BLaER1 treated with 17β-estradiol and CSF1 and Interleukin-3, amounts not matched to agents 10 nM and 100 nM (cell line): ENCODE measurements around the gene GRID2.

ENCODE experiments used
- H3K27ac ChIP-seq, 11 experiments: shearing (Covaris generic); formaldehyde crosslinking; 2 replicates each; pipeline ENCODE4 v1.8.1; 2022
- H3K27me3 ChIP-seq, 11 experiments: shearing (Covaris generic); formaldehyde crosslinking; 2 replicates each; pipeline ENCODE4 v1.8.1; 2022
- H3K36me3 ChIP-seq, 11 experiments: shearing (Covaris generic); formaldehyde crosslinking; 2 replicates each; pipeline ENCODE4 v1.8.1; 2022
- H3K4me1 ChIP-seq, 10 experiments: shearing (Covaris generic); formaldehyde crosslinking; 2 replicates each; pipeline ENCODE4 v1.8.1; 2022
- H3K4me2 ChIP-seq, 11 experiments: shearing (Covaris generic); formaldehyde crosslinking; 2 replicates each; pipeline ENCODE4 v1.8.1; 2022
- H3K4me3 ChIP-seq, 10 experiments: shearing (Covaris generic); formaldehyde crosslinking; 2 replicates each; pipeline ENCODE4 v1.8.1; 2022
- H3K9ac ChIP-seq, 11 experiments: shearing (Covaris generic); formaldehyde crosslinking; 2 replicates each; pipeline ENCODE4 v1.8.1; 2022
- H3K9me3 ChIP-seq, 11 experiments: shearing (Covaris generic); formaldehyde crosslinking; replicated peaks in 1 of 11; 2 replicates each; pipeline ENCODE4 v1.8.1; 2022
- H4K20me1 ChIP-seq, 11 experiments: shearing (Covaris generic); formaldehyde crosslinking; 2 replicates each; pipeline ENCODE4 v1.8.1; 2022
- Cebpa-rat ChIP-seq, 11 experiments: shearing (Covaris generic); IDR thresholded peaks; 2 replicates each; pipeline ENCODE4 v1.8.1; 2022

GRID2 gene

DNA sequence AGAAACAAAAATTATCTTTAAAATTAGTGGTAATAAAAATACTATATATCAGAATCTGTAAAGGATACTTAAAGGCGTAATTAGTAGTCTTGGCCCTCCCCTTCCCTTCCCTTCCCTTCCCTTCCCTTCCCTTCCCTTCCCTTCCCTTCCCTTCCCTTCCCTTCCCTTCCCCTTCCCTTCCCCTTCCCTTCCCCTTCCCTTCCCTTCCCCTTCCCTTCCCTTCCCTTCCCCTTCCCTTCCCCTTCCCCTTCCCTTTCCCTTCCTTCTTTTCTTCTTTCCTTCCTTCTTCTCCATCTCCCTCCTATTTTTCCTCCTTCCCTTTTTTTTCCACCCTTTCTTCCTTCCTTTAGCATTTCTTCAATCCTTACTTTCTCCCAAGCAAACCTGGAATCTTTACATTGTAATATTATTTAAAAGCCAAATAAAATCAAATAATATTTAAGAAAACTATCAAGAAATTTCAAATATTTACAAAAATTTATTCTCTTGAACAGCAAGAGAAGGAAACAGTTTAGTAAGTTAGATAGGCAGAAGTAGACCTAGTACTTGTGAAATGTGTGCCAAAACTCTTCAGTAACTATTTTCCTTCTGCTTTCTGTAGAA, 1145.0 kb downstream of the GRID2 start:
- no peak for TF ChIP-seq Cebpa-rat (IDR thresholded peaks at IDR 0.05)
- H3K9ac ChIP-seq = no peak overlapping the region
- no peaks in the 10 kb centered on the region for H3K9me3 ChIP-seq
- no peaks in the 10 kb centered on the region for H4K20me1 ChIP-seq
- no peaks in the 10 kb centered on the region for H3K4me1 ChIP-seq
- no peaks in the 10 kb centered on the region for H3K36me3 ChIP-seq
- H3K4me3 ChIP-seq = no peak overlapping the region
- no peak overlapping the region for H3K4me2 ChIP-seq
- H3K27me3 ChIP-seq = no peaks in the 10 kb centered on the region
- no peak overlapping the region for H3K27ac ChIP-seq

DNA sequence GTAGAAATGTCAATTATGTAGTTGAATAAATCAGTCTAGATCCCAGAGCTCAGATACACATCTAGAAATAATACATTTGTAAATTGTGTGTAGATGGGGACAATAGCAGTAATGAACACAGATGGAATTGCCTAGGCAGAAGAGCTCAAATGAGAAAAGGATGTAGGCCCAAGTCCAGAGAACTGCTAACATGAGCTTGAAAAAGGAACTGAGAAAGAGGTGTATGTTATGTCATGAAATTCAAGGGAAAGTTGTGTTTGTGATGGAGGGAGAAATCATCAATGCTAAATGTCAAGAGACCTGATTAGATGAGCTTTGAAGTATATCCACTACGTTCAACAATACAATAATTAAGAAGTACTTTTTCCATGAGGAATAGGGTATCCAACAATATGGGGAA, 1148.2 kb downstream of the GRID2 start:
- Histone ChIP-seq H4K20me1 (no peaks in the 10 kb centered on the region), H3K9me3 (no peaks in the 10 kb centered on the region), H3K4me1 (no peaks in the 10 kb centered on the region), H3K36me3 (no peaks in the 10 kb centered on the region), H3K27ac (no peak overlapping the region), H3K27me3 (no peaks in the 10 kb centered on the region), H3K4me2 (no peak overlapping the region), H3K4me3 (no peak overlapping the region), H3K9ac (no peak overlapping the region)
- no peak for TF ChIP-seq Cebpa-rat (IDR thresholded peaks at IDR 0.05)

DNA sequence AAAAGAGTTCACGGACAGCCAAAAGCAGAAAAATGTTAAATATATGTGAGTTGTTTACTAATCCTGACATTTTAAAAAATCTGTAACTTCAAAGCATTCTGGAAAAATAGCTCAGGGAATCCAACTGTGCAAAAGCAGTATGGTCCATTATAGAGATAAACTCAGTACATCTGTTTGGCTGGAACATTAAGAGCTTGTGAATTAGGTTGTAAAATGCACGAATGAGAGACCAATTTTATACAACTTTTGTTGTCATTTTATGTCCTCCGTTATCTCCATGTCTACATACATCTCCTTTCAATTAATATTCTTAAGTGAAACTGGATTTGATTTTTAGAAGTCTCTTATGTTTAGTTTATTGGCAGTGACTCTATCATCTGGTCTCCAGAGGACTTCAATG, 1157.8 kb downstream of the GRID2 start:
- no peak overlapping the region for H3K27ac ChIP-seq
- no peaks in the 10 kb centered on the region for H3K4me1 ChIP-seq

DNA sequence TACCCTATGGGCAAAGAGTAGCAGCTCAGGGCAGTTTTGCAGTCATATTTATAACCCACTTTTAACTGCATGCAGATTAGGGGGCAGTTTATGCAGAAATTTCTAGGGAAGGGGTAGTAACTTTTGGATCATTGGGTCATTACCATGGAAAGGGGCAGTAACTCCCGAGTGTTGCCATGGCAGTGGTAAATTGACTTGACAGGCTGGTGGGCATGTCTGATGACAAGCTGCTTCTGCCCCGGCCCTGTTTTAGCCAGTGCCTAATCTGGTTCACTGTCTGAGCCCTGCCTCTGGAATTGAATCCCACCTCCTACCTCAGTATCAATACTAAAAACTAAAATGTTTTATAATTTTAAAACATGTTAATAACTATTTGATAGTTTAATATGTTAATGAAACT, 1162.7 kb downstream of the GRID2 start:
- Histone ChIP-seq H3K4me1 (no peaks in the 10 kb centered on the region), H3K36me3 (no peaks in the 10 kb centered on the region), H3K4me2 (no peak overlapping the region), H3K9ac (no peak overlapping the region), H3K9me3 (no peaks in the 10 kb centered on the region), H3K27me3 (no peaks in the 10 kb centered on the region), H4K20me1 (no peaks in the 10 kb centered on the region), H3K4me3 (no peak overlapping the region), H3K27ac (no peak overlapping the region)
- TF ChIP-seq Cebpa-rat (IDR thresholded peaks at IDR 0.05) = no peak

More for the DNA sequence above, 1157.8 kb downstream of the GRID2 start:
- Histone ChIP-seq H3K9ac (no peak overlapping the region), H3K9me3 (no peaks in the 10 kb centered on the region), H3K4me2 (no peak overlapping the region), H3K27me3 (no peaks in the 10 kb centered on the region), H3K36me3 (no peaks in the 10 kb centered on the region), H3K4me3 (no peak overlapping the region), H4K20me1 (no peaks in the 10 kb centered on the region)
- TF ChIP-seq Cebpa-rat (IDR thresholded peaks at IDR 0.05) = no peak

DNA sequence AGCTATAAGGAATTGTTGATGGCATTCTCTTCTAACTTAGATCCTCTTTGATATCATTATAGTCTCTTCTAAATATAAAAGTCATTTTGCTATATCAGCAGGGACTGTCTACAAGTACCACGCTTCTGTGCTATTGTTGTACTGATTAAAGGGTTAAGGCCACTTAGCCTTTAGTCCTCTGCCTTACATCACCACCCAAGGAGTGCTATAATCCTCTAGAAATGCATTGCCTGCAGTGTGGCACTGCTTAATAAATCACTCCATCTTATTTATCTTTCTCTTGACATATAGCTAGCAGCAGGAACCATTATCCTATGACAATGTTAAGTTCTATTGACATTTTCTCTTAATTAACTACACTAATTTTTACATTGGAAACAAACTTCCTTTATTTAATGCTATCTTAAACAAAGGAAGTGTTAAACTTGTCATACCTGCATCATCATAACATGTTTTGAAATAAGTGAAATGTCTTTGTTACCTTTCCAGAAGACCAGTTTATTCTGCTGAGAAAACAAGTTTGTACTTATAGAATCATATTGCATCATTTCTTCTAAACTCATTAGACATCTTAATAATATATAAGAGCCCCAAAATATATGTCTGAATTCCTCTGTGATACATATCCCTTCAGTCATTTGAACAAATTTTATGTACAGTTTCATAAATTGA, 1163.9 kb downstream of the GRID2 start:
- Histone ChIP-seq H3K9me3 (no peaks in the 10 kb centered on the region), H3K4me2 (no peak overlapping the region), H3K9ac (no peak overlapping the region), H3K4me1 (no peaks in the 10 kb centered on the region), H4K20me1 (no peaks in the 10 kb centered on the region), H3K36me3 (no peaks in the 10 kb centered on the region), H3K27me3 (no peaks in the 10 kb centered on the region), H3K27ac (no peak overlapping the region), H3K4me3 (no peak overlapping the region)
- TF ChIP-seq Cebpa-rat (IDR thresholded peaks at IDR 0.05) = no peak

DNA sequence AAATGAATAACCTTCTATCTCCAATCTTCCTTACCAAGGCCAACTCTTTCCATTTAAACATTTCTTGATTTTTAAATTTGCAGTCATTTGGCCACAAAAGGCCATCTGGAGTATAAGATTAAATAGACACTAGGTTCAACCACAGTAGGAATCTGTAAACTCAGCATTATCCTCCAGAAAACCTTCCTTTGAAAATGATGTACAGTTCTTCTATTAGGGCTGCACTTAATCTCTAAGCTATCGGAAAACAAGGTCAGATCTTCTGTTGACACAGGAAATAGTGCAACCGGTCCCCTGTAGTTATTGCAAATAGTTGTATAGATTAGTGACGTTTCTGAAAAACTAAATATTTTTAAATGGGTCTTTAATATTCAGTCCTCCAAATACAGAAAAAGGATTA, 1165.8 kb downstream of the GRID2 start:
- Histone ChIP-seq H3K4me1 (peaks cover 0 to 1% (median 0%) of the 10 kb centered on the region in 10 experiments; a peak in 2 of 20 replicates), H3K9me3 (no peaks in the 10 kb centered on the region), H3K27me3 (no peaks in the 10 kb centered on the region), H3K4me3 (no peak overlapping the region), H4K20me1 (no peaks in the 10 kb centered on the region), H3K9ac (no peak overlapping the region), H3K36me3 (no peaks in the 10 kb centered on the region), H3K27ac (no peak overlapping the region), H3K4me2 (no peak overlapping the region)
- TF ChIP-seq Cebpa-rat (IDR thresholded peaks at IDR 0.05) = no peak

DNA sequence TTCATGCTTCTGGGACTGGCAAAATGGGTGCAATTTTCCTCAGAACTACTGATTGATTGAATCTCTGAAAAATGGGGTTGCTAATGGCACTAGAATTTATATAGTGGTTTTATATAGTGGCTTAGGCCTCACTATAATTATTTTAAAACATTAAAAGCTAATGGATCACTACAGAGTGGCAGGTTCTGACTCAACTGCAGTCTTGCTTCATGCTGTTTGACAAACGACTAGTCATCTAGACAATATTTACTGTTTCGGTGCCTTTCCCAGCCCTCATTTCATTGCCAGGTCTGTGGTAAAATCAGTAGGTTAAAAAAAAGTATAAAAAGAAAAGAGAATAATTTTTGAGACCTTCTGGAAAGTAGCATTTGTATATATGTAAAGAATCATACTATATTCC, 1172.0 kb downstream of the GRID2 start:
- Histone ChIP-seq H3K4me1 (peaks cover 0 to 5% (median 0%) of the 10 kb centered on the region in 10 experiments; a peak in 2 of 20 replicates), H3K4me2 (no peak overlapping the region), H3K27ac (no peak overlapping the region), H3K27me3 (no peaks in the 10 kb centered on the region), H3K4me3 (no peak overlapping the region), H3K9me3 (no peaks in the 10 kb centered on the region), H4K20me1 (no peaks in the 10 kb centered on the region), H3K36me3 (no peaks in the 10 kb centered on the region), H3K9ac (no peak overlapping the region)
- TF ChIP-seq Cebpa-rat (IDR thresholded peaks at IDR 0.05) = no peak

DNA sequence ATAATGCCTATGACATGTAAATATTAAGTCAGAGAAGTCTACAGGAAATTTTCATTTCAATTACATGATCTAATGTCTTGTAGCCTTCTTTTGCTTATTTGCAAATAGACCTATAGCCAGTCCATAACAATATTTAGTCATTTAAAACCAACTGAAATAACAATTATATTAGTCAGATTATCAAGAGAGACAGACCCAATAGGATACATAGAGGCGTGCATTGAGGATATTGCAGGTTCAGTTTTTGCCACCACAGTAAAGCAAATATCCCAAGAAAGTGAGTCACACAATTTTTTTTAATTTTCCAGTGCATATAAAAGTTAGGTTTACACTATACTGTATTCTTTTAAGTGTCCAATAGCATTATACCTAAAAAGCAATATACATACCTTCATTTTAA, 1175.0 kb downstream of the GRID2 start:
- Histone ChIP-seq H3K27me3 (no peaks in the 10 kb centered on the region), H3K4me1 (peaks cover 0 to 5% (median 0%) of the 10 kb centered on the region in 10 experiments; a peak in 2 of 20 replicates), H3K36me3 (no peaks in the 10 kb centered on the region), H3K4me2 (no peak overlapping the region), H3K27ac (no peak overlapping the region), H4K20me1 (no peaks in the 10 kb centered on the region), H3K9me3 (no peaks in the 10 kb centered on the region), H3K9ac (no peak overlapping the region), H3K4me3 (no peak overlapping the region)
- no peak for TF ChIP-seq Cebpa-rat (IDR thresholded peaks at IDR 0.05)

DNA sequence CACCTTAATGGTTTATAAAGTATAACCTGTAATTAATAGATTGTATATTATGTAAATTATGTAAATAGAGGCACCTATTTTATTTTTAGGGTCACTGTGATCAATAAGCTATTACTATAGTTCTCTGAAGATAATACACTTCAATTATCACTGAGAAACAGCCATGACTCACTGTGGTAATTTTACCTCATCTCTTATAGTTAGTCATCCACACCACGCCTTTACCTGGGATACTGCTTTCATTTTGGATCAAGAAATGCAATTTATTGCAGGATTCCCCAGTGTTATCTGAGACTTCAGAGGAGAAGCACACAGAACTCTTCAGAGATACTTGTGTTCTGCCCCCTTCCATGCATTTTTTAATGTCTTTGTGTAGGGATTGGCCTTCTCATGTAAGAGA, 1176.7 kb downstream of the GRID2 start:
- Histone ChIP-seq H3K9ac (no peak overlapping the region), H3K27me3 (no peaks in the 10 kb centered on the region), H3K4me2 (no peak overlapping the region), H4K20me1 (no peaks in the 10 kb centered on the region), H3K9me3 (no peaks in the 10 kb centered on the region), H3K36me3 (no peaks in the 10 kb centered on the region), H3K4me1 (no peaks in the 10 kb centered on the region), H3K27ac (no peak overlapping the region), H3K4me3 (no peak overlapping the region)
- no peak for TF ChIP-seq Cebpa-rat (IDR thresholded peaks at IDR 0.05)

DNA sequence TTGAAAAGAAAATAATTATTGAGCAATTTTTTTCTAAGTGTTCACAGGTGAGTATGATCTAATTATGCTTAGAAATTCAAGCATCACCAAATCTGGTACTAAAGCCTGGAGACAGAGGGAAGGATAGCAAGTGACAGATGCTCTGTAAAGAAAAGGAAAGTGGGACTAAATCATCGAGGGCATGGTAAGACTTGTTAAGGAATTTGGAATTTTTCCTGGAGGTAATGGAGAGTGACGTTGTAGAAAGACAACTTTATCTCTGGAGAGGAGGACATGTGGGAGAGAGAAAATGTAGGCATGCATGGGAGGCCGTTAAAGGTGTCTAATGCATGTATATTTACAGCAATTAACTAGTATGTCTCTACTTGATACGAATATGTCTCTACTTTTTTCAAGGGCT, 1191.6 kb downstream of the GRID2 start:
- Histone ChIP-seq H3K9ac (no peak overlapping the region), H3K36me3 (no peaks in the 10 kb centered on the region), H4K20me1 (no peaks in the 10 kb centered on the region), H3K9me3 (no peaks in the 10 kb centered on the region), H3K4me1 (peaks cover 0 to 19% (median 0%) of the 10 kb centered on the region in 10 experiments; a peak in 5 of 20 replicates), H3K4me2 (peak overlapping the region in 3 of 11 experiments; percentile 24 to 62 (median 27); a peak in 6 of 22 replicates), H3K4me3 (no peak overlapping the region), H3K27me3 (no peaks in the 10 kb centered on the region), H3K27ac (no peak overlapping the region)
- no peak for TF ChIP-seq Cebpa-rat (IDR thresholded peaks at IDR 0.05)
